ENCODE measurements around the gene POLR2A.

- TF ChIP-seq, protein P1, sequence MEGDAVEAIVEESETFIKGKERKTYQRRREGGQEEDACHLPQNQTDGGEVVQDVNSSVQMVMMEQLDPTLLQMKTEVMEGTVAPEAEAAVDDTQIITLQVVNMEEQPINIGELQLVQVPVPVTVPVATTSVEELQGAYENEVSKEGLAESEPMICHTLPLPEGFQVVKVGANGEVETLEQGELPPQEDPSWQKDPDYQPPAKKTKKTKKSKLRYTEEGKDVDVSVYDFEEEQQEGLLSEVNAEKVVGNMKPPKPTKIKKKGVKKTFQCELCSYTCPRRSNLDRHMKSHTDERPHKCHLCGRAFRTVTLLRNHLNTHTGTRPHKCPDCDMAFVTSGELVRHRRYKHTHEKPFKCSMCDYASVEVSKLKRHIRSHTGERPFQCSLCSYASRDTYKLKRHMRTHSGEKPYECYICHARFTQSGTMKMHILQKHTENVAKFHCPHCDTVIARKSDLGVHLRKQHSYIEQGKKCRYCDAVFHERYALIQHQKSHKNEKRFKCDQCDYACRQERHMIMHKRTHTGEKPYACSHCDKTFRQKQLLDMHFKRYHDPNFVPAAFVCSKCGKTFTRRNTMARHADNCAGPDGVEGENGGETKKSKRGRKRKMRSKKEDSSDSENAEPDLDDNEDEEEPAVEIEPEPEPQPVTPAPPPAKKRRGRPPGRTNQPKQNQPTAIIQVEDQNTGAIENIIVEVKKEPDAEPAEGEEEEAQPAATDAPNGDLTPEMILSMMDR (IDR thresholded peaks at IDR 0.05; ENCODE audit: borderline replicate concordance, extremely low read depth, low read length, poor library complexity, severe bottlenecking): no peak
- TF ChIP-seq EZH2 (IDR thresholded peaks at IDR 0.05; ENCODE audit: borderline replicate concordance, low read depth, low read length, severe bottlenecking): no peak
These were observed 4.1 kb upstream of the POLR2A start for GRCh38 chr17:7480089-7480384.
